ENCODE results near the gene CCDC169. TPM values are rescaled to one million over a fixed set of nuclear protein-coding genes. Genes with fewer than 3 reads are reported as not detected.

Gene CCDC169
- total RNA-seq (not detected), polyA plus RNA-seq (not detected)

DNA sequence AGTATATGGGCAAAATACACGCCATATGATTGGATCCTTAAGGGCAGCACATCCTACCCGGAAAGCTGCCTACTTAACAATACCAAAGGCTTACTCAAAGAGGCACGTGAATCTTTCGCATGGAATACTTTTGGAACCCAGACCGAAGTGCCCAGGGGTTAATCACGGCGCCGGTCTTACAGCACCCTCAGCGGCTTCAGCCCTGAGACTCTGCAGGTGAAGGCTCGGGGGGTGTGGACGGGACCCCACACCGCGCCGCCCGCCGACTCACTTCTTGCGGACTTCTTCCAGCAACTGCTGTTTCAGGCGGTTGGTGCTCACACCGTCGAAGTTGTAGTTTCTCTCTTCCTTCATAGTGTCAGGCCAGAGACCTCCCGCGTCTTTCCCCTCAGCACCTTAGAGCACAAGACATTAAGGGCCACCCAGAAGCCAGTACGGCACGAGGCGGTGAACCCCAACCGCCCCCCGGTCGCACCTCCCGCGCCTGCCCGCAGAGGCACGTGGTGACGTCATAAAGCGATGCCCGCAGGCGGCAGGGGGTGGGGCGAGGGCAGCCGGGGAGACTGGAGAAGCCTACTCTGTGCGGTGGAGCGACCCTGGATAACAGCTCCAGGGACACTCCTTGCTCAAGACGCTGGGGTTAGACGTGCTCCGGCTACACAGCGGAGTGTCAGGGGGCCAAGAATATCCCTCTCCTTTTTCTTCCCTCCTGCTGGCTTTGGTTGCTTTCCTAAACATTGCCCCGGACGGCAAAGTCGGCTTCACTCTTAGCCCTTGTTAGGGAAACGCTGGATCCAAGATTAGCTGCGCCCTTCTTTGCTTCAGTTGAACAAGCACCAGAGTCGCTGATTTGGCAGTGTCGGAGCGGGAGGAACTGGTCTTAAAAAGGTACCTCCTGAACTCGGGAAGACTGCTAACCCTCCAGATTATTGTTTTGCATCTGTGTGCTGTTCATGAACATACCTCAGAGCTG lies at the start of gene CCDC169:
Gene CCDC169 (minus strand): TSS at position 449 of the 973 bp plus-strand sequence. CDS start 95 bp downstream, at position 354.
- Histone ChIP-seq H3K27ac (ENCODE audit: low read depth, low read length) (no peak within 1 kb of the TSS), H3K4me1 (ENCODE audit: insufficient read depth, low read length) (no peaks in the 10 kb centered on the region), H3K27me3 (ENCODE audit: insufficient read depth, low read length, poor library complexity, severe bottlenecking) (no peaks in the 10 kb centered on the region), H3K4me3 (ENCODE audit: low read length) (peak within 1 kb of the TSS; percentile 47), H3K36me3 (ENCODE audit: insufficient read depth, low read length) (no peaks in the 10 kb centered on the region), H3K9me3 (ENCODE audit: low read length) (no peaks in the 10 kb centered on the region)
- H3K27ac Mint-ChIP-seq, result peak within 1 kb of the TSS in 3 of 8 donors; percentile 5 to 76 (median 43)
- ChIA-PET POLR2A (no interaction called here), CTCF (no interaction called here)
- peaks cover 27 to 30% of the 10 kb centered on the region in 2 donors for H3K27me3 Mint-ChIP-seq
- H3K4me3 Mint-ChIP-seq, result peak within 1 kb of the TSS; percentile 75 to 80 (median 78)
- H3K4me1 Mint-ChIP-seq, result peaks cover 9 to 15% (median 15%) of the 10 kb centered on the region in 3 donors
- H3K9me3 Mint-ChIP-seq, result peaks cover 0 to 5% (median 1%) of the 10 kb centered on the region in 5 donors
- no peaks in the 10 kb centered on the region for H3K36me3 Mint-ChIP-seq
- peak; percentile 6 to 63 (median 40) for DNase-seq

DNA sequence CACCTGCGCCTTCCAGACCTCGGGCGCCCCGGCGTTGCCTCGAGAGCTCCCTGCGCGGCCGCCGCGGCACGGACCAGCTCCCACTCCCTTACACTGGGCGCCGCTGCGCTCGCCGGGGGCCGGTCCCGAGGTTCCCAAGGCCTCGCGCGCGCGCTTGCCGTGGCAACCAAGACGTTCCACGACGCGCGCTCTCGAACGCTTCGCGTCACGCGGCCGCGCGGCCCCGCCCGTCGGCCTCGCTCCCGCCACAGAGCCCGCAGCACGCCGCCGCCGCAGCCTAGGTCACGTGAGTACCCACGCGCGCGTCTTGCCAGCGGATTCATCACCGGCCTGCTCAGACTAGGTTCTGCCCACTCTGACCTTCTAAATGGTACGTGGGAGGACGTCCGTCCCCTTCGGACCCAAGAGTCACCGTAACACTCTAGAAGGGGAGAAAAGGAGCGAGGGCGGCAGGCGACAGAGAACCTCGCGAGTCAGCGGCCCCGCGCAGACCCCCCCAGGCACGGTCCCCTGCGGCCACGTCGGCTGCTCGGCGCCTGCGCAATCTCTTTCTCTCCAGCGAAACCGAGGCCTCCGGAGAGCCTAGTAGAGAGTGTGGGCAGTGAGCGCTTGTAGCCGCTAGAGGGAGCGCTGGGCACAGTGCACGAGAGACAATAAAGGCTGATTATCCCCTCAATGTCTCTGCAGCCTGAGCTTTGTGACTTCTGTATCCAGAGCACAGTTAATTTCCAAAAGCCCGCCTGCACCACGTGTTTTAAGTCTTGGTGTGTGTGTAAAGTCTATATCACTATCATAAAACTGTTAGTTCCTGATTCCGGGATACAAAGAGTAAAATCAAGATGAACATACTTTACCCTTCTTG lies 48.8 kb upstream of the CCDC169 start, which contains the start of gene SPART:
Gene SPART (minus strand): TSS at position 173 of the 862 bp plus-strand sequence. CDS start 10,564 bp downstream, outside the sequence.
- peaks cover 25 to 41% of the 10 kb centered on the region in 2 donors for H3K27me3 Mint-ChIP-seq
- Histone ChIP-seq H3K4me3 (ENCODE audit: low read length) (peak within 1 kb of the TSS; percentile 78), H3K9me3 (ENCODE audit: low read length) (no peaks in the 10 kb centered on the region), H3K4me1 (ENCODE audit: insufficient read depth, low read length) (peaks cover 10% of the 10 kb centered on the region), H3K27ac (ENCODE audit: low read depth, low read length) (peak within 1 kb of the TSS; percentile 83), H3K27me3 (ENCODE audit: insufficient read depth, low read length, poor library complexity, severe bottlenecking) (no peaks in the 10 kb centered on the region), H3K36me3 (ENCODE audit: insufficient read depth, low read length) (no peaks in the 10 kb centered on the region)
- H3K36me3 Mint-ChIP-seq, result peaks cover 0 to 5% (median 0%) of the 10 kb centered on the region in 3 donors
- peaks cover 0 to 6% (median 0%) of the 10 kb centered on the region in 5 donors for H3K9me3 Mint-ChIP-seq
- ChIA-PET POLR2A (no interaction called here), CTCF (interaction anchor here (1.6 kb wide), 1 partner anchor 15 kb away, joined by 5 read pairs; no protein-coding TSS in a partner anchor)
- H3K27ac Mint-ChIP-seq, result peak within 1 kb of the TSS; percentile 91 to 98 (median 98)
- H3K4me1 Mint-ChIP-seq, result peaks cover 28 to 32% (median 30%) of the 10 kb centered on the region in 3 donors
- peak; percentile 50 to 93 (median 80) for DNase-seq
- peak within 1 kb of the TSS; percentile 86 to 93 (median 90) for H3K4me3 Mint-ChIP-seq

- Histone ChIP-seq H3K27me3 (ENCODE audit: insufficient read depth, low read length, poor library complexity, severe bottlenecking) (no peaks in the 10 kb centered on the region), H3K4me3 (ENCODE audit: low read length) (peak overlapping the region; percentile 78), H3K36me3 (ENCODE audit: insufficient read depth, low read length) (no peaks in the 10 kb centered on the region), H3K4me1 (ENCODE audit: insufficient read depth, low read length) (peaks cover 10% of the 10 kb centered on the region), H3K27ac (ENCODE audit: low read depth, low read length) (peak overlapping the region; percentile 83), H3K9me3 (ENCODE audit: low read length) (no peaks in the 10 kb centered on the region)
- H3K4me1 Mint-ChIP-seq, result peaks cover 28 to 32% (median 30%) of the 10 kb centered on the region in 3 donors
- DNase-seq, result peak in 4 of 5 donors; percentile 5 to 55 (median 46)
- ChIA-PET CTCF (interaction anchor here (1.6 kb wide), 1 partner anchor 14 kb away, joined by 5 read pairs; no protein-coding TSS in a partner anchor), POLR2A (interaction anchor here (1.3 kb wide), 1 partner anchor 655 kb away, joined by 4 read pairs; the partner anchor contains the start of gene EXOSC8)
- H3K36me3 Mint-ChIP-seq, result peaks cover 0 to 5% (median 0%) of the 10 kb centered on the region in 3 donors
- peak overlapping the region; percentile 86 to 93 (median 90) for H3K4me3 Mint-ChIP-seq
- peak overlapping the region; percentile 91 to 98 (median 98) for H3K27ac Mint-ChIP-seq
- H3K27me3 Mint-ChIP-seq, result peaks cover 25 to 35% of the 10 kb centered on the region in 2 donors
- peaks cover 0 to 6% (median 0%) of the 10 kb centered on the region in 5 donors for H3K9me3 Mint-ChIP-seq
These were observed 48.0 kb upstream of the CCDC169 start for GRCh38 chr13:36345438-36346221.

DNA sequence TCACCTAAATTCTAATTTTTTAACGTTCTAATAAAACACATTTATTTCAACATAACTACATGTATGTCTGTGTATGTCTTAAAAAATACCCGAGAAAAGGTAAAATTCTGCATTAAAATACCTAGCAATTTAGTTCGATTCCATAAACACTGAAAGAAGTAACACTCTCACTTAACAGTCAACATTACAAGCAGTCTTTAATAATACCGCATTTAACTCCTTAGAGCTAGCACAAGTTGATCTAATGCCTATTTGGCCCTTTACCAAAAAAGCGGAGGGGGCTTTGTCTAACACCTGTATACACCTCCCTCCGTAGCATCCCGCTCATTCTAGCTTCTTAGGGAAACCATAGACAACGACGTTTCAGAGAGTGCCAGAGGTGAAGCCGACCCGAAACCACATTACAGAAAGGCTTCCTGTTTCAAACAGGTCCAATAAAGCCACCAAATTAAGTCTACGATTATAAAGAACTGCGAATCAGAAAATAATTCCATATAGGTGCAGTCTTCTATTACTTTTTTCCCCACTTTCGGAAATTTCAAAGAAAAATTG lies 47.3 kb upstream of the CCDC169 start:
- Mint-ChIP-seq H3K9me3 (peaks cover 0 to 6% (median 0%) of the 10 kb centered on the region in 5 donors), H3K4me1 (peaks cover 28 to 32% (median 30%) of the 10 kb centered on the region in 3 donors), H3K36me3 (peaks cover 0 to 5% (median 0%) of the 10 kb centered on the region in 3 donors), H3K27ac (peak overlapping the region; percentile 91 to 98 (median 98)), H3K4me3 (peak overlapping the region; percentile 86 to 93 (median 90)), H3K27me3 (peaks cover 25 to 35% of the 10 kb centered on the region in 2 donors)
- peak overlapping the region; percentile 78 for H3K4me3 ChIP-seq (ENCODE audit: low read length)
- H3K36me3 ChIP-seq (ENCODE audit: insufficient read depth, low read length), result no peaks in the 10 kb centered on the region
- DNase-seq, result peak in 2 of 5 donors; percentile 48 to 59
- H3K9me3 ChIP-seq (ENCODE audit: low read length), result no peaks in the 10 kb centered on the region
- ChIA-PET POLR2A (interaction anchor here (1.3 kb wide), 1 partner anchor 655 kb away, joined by 4 read pairs; the partner anchor contains the start of gene EXOSC8), CTCF (no interaction called here)
- H3K27me3 ChIP-seq (ENCODE audit: insufficient read depth, low read length, poor library complexity, severe bottlenecking), result no peaks in the 10 kb centered on the region
- H3K27ac ChIP-seq (ENCODE audit: low read depth, low read length), result peak overlapping the region; percentile 83
- H3K4me1 ChIP-seq (ENCODE audit: insufficient read depth, low read length), result peaks cover 10% of the 10 kb centered on the region

DNA sequence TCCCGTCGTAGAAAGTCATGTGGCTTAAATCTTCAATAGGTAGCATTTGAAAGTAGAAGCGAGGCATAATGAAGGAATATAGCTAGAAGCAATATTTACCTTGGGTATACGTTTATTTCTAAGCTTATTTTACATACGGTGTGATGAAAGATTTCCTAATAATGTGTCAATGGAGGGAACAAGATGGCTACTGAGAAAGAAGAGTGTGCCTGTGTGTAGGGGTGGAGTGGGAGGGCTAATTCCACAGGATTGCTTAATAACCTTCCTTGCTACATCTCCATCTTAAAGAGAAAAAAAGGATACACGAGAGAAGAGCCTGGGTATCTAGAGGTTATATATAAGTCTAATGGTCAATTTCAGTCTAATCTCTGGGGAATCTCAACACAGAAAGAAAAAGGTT lies 46.6 kb upstream of the CCDC169 start:
- Histone ChIP-seq H3K9me3 (ENCODE audit: low read length) (no peaks in the 10 kb centered on the region), H3K27me3 (ENCODE audit: insufficient read depth, low read length, poor library complexity, severe bottlenecking) (no peaks in the 10 kb centered on the region), H3K4me1 (ENCODE audit: insufficient read depth, low read length) (peaks cover 10% of the 10 kb centered on the region), H3K4me3 (ENCODE audit: low read length) (no peak overlapping the region), H3K36me3 (ENCODE audit: insufficient read depth, low read length) (no peaks in the 10 kb centered on the region), H3K27ac (ENCODE audit: low read depth, low read length) (no peak overlapping the region)
- H3K4me1 Mint-ChIP-seq, result peaks cover 28 to 32% (median 30%) of the 10 kb centered on the region in 3 donors
- H3K27me3 Mint-ChIP-seq, result peaks cover 25 to 35% of the 10 kb centered on the region in 2 donors
- peak overlapping the region in 5 of 7 donors; percentile 7 to 93 (median 30) for H3K4me3 Mint-ChIP-seq
- peak overlapping the region in 3 of 8 donors; percentile 31 to 98 (median 43) for H3K27ac Mint-ChIP-seq
- peaks cover 0 to 6% (median 0%) of the 10 kb centered on the region in 5 donors for H3K9me3 Mint-ChIP-seq
- ChIA-PET CTCF (interaction anchor here (0.7 to 1.0 kb wide), 2 partner anchors 8 to 11 kb away, joined by 3 read pairs; no protein-coding TSS in a partner anchor), POLR2A (no interaction called here)
- peaks cover 0 to 5% (median 0%) of the 10 kb centered on the region in 3 donors for H3K36me3 Mint-ChIP-seq
- no peak for DNase-seq

DNA sequence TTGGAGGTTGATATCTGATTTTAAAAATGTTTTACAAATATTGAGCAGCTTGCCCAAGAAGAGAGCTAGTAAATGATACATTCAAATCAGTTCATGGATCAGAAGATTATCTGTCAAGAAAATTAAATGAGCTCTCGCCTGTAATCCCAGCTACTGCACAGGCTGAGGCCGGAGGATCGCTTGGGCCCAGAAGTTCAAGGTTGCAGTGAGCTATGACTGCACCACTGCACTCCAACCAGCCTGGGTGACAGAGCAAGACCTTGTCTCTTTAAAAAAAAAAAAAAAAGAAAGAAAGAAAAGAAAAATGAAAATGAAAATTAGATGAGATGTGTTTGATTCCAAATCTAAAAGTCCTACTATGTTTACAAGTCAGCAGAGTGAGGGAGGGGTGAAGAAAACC lies 46.2 kb upstream of the CCDC169 start:
- POLR2A ChIA-PET, result no interaction called here
- no peak overlapping the region for H3K27ac ChIP-seq (ENCODE audit: low read depth, low read length)
- Mint-ChIP-seq H3K27me3 (peaks cover 25 to 35% of the 10 kb centered on the region in 2 donors), H3K27ac (peak overlapping the region in 5 of 8 donors; percentile 7 to 98 (median 43)), H3K9me3 (peaks cover 0 to 6% (median 0%) of the 10 kb centered on the region in 5 donors), H3K36me3 (peaks cover 0 to 5% (median 0%) of the 10 kb centered on the region in 3 donors), H3K4me1 (peaks cover 28 to 32% (median 30%) of the 10 kb centered on the region in 3 donors), H3K4me3 (peak overlapping the region in 5 of 7 donors; percentile 7 to 93 (median 30))
- H3K4me1 ChIP-seq (ENCODE audit: insufficient read depth, low read length), result peaks cover 10% of the 10 kb centered on the region
- no peaks in the 10 kb centered on the region for H3K27me3 ChIP-seq (ENCODE audit: insufficient read depth, low read length, poor library complexity, severe bottlenecking)
- H3K9me3 ChIP-seq (ENCODE audit: low read length), result no peaks in the 10 kb centered on the region
- DNase-seq, result no peak
- no peak overlapping the region for H3K4me3 ChIP-seq (ENCODE audit: low read length)
- H3K36me3 ChIP-seq (ENCODE audit: insufficient read depth, low read length), result no peaks in the 10 kb centered on the region
- CTCF ChIA-PET, result interaction anchor here (0.7 to 1.0 kb wide), 2 partner anchors 9 to 11 kb away, joined by 3 read pairs; no protein-coding TSS in a partner anchor
